ENCODE results near the gene BLMH. TPM values are rescaled to one million over a fixed set of nuclear protein-coding genes. Genes with fewer than 3 reads are reported as not detected.

The BLMH gene
- total RNA-seq, 2 donors from 2014 or later = 37.7 to 50.9 TPM

- H3K27ac Mint-ChIP-seq = peak overlapping the region; percentile 11
- H3K4me1 Mint-ChIP-seq = peaks cover 10% of the 10 kb centered on the region
- H3K4me3 Mint-ChIP-seq = no peak overlapping the region
- peaks cover 8% of the 10 kb centered on the region for H3K36me3 Mint-ChIP-seq (ENCODE audit: low read depth)
- H3K9me3 ChIP-seq (ENCODE audit: control insufficient read depth, low read length, poor library complexity, severe bottlenecking) = no peaks in the 10 kb centered on the region
- DNase-seq (no peak), ATAC-seq (no peak)
- no peaks in the 10 kb centered on the region for H3K27me3 Mint-ChIP-seq
These were observed 34.8 kb downstream of the BLMH start for GRCh38 chr17:30256756-30257506.

GRCh38 chr17:30254150-30254549 is 37.6 kb downstream of the BLMH start:
- DNase-seq = no peak
- Mint-ChIP-seq H3K27me3 (no peaks in the 10 kb centered on the region), H3K4me3 (no peak overlapping the region), H3K36me3 (ENCODE audit: low read depth) (peaks cover 9% of the 10 kb centered on the region), H3K27ac (no peak overlapping the region), H3K4me1 (peaks cover 2% of the 10 kb centered on the region)
- no peak for ATAC-seq
- H3K9me3 ChIP-seq (ENCODE audit: control insufficient read depth, low read length, poor library complexity, severe bottlenecking) = no peaks in the 10 kb centered on the region

- no peaks in the 10 kb centered on the region for H3K4me1 Mint-ChIP-seq
- H3K27me3 Mint-ChIP-seq = no peaks in the 10 kb centered on the region
- no peak overlapping the region for H3K4me3 Mint-ChIP-seq
- no peaks in the 10 kb centered on the region for H3K9me3 ChIP-seq (ENCODE audit: control insufficient read depth, low read length, poor library complexity, severe bottlenecking)
- no peak for DNase-seq
- no peak for ATAC-seq
- no peak overlapping the region for H3K27ac Mint-ChIP-seq
- peaks cover 8% of the 10 kb centered on the region for H3K36me3 Mint-ChIP-seq (ENCODE audit: low read depth)
These were observed 38.4 kb downstream of the BLMH start for GRCh38 chr17:30253312-30253711.

GRCh38 chr17:30251931-30252330 is 39.8 kb downstream of the BLMH start:
- DNase-seq (no peak), ATAC-seq (no peak)
- no peaks in the 10 kb centered on the region for H3K27me3 Mint-ChIP-seq
- H3K4me1 Mint-ChIP-seq = peaks cover 4% of the 10 kb centered on the region
- no peak overlapping the region for H3K4me3 Mint-ChIP-seq
- H3K27ac Mint-ChIP-seq = no peak overlapping the region
- H3K36me3 Mint-ChIP-seq (ENCODE audit: low read depth) = peaks cover 11% of the 10 kb centered on the region
- H3K9me3 ChIP-seq (ENCODE audit: control insufficient read depth, low read length, poor library complexity, severe bottlenecking) = no peaks in the 10 kb centered on the region

DNA sequence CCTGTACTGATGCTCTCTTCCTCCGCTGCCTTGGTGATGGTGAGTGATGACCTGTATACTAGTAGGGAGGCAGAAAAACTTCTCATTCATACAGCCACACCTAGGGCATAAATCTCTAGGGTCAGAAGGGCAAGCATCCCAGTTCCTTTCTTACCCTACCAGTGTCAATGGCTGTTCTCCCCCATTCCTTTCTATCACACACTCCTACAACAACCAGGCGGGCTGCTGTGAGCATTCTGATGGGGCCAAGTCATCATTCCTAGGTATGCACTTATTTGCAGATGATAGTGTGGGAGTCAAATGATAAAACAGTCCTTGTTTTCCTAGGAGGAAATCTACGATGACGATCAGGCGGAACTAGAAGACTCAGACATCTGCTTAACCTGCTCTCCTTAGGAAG is 42.3 kb downstream of the BLMH start:
- H3K9me3 ChIP-seq (ENCODE audit: control insufficient read depth, low read length, poor library complexity, severe bottlenecking) = no peaks in the 10 kb centered on the region
- Mint-ChIP-seq H3K36me3 (ENCODE audit: low read depth) (peaks cover 11% of the 10 kb centered on the region), H3K27me3 (no peaks in the 10 kb centered on the region), H3K4me1 (peaks cover 4% of the 10 kb centered on the region), H3K27ac (no peak overlapping the region), H3K4me3 (no peak overlapping the region)
- ATAC-seq = no peak
- DNase-seq = no peak

DNA sequence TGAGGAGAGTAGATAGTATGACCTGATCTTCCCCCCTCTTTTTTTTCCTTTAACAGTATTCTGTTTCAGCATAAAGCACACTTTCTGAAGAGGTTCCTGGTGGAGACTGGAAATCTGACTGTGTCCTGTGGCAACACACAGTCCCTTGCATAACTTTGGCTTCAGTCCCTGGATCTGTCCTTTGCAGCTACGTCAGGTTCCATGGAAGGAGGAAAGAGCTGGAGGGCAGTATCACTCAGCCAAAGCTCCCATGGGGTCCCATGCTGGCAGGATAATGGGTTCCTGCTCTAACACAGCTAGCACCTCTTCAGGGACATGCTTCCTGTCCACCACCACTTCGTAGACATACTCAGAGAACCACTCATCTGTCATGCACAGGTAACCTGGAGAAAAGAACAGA is 43.0 kb downstream of the BLMH start:
- ATAC-seq (no peak), DNase-seq (no peak)
- no peaks in the 10 kb centered on the region for H3K9me3 ChIP-seq (ENCODE audit: control insufficient read depth, low read length, poor library complexity, severe bottlenecking)
- H3K4me1 Mint-ChIP-seq = peaks cover 4% of the 10 kb centered on the region
- H3K27me3 Mint-ChIP-seq = no peaks in the 10 kb centered on the region
- no peak overlapping the region for H3K27ac Mint-ChIP-seq
- H3K4me3 Mint-ChIP-seq = no peak overlapping the region
- H3K36me3 Mint-ChIP-seq (ENCODE audit: low read depth) = peaks cover 11% of the 10 kb centered on the region

DNA sequence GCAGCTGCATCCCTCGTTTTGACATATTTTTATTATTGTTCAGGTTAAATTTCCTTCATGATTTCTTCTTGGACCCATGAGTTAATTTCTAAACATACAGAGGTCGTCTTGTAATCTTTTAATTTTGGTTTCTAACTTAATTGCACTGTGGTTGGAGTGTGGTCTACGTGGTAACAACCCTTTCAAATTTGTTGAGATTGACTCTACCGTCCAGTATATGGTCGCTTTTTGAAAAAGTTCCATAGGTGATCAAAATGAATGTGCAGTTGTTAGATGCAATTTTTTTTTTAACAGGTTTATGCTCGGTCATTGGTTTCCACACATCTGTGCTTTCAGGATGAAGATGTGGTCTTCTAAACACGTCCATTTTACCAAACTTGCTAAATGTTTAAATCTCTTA is 45.3 kb downstream of the BLMH start:
- Mint-ChIP-seq H3K27me3 (peaks cover under 1% of the 10 kb centered on the region), H3K36me3 (ENCODE audit: low read depth) (peaks cover 18% of the 10 kb centered on the region), H3K27ac (no peak overlapping the region), H3K4me3 (no peak overlapping the region), H3K4me1 (peaks cover 4% of the 10 kb centered on the region)
- DNase-seq = no peak
- ATAC-seq = no peak
- no peaks in the 10 kb centered on the region for H3K9me3 ChIP-seq (ENCODE audit: control insufficient read depth, low read length, poor library complexity, severe bottlenecking)

- Mint-ChIP-seq H3K4me3 (no peak overlapping the region), H3K4me1 (peaks cover 4% of the 10 kb centered on the region), H3K27ac (no peak overlapping the region), H3K27me3 (peaks cover 9% of the 10 kb centered on the region), H3K36me3 (ENCODE audit: low read depth) (peaks cover 16% of the 10 kb centered on the region)
- no peaks in the 10 kb centered on the region for H3K9me3 ChIP-seq (ENCODE audit: control insufficient read depth, low read length, poor library complexity, severe bottlenecking)
- ATAC-seq = no peak
- no peak for DNase-seq
These were observed 46.8 kb downstream of the BLMH start for GRCh38 chr17:30244853-30245385.

DNA sequence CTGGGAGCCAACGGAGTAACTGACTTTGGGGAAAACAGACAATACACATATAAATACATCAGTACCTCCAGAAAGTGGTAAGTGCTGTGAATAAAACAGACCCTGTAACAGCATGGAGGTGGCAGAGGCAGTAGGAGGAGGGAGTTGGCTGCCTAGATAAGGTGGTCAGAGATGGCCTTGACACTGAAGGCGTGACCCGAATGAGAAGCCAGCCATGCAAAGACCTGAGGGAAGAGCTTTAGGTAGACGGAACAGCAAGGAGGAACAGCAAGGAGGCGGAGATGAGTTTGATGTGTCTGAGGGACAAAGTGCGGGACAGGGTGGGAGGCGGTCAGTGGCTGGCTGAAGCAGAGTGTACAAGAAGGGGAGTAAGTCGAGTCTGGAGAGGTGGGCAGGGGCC is 48.2 kb downstream of the BLMH start:
- no peak overlapping the region for H3K4me3 Mint-ChIP-seq
- no peaks in the 10 kb centered on the region for H3K9me3 ChIP-seq (ENCODE audit: control insufficient read depth, low read length, poor library complexity, severe bottlenecking)
- H3K36me3 Mint-ChIP-seq (ENCODE audit: low read depth) = peaks cover 18% of the 10 kb centered on the region
- H3K27me3 Mint-ChIP-seq = peaks cover 22% of the 10 kb centered on the region
- DNase-seq (no peak), ATAC-seq (no peak)
- peaks cover 11% of the 10 kb centered on the region for H3K4me1 Mint-ChIP-seq
- H3K27ac Mint-ChIP-seq = no peak overlapping the region

GRCh38 chr17:30243002-30243401 is 48.7 kb downstream of the BLMH start:
- H3K27me3 Mint-ChIP-seq = peaks cover 28% of the 10 kb centered on the region

GRCh38 chr17:30241051-30241450 is 50.7 kb downstream of the BLMH start:
- Mint-ChIP-seq H3K27me3 (peaks cover 41% of the 10 kb centered on the region), H3K4me3 (no peak overlapping the region), H3K36me3 (ENCODE audit: low read depth) (peaks cover 13% of the 10 kb centered on the region), H3K27ac (no peak overlapping the region), H3K4me1 (peaks cover 18% of the 10 kb centered on the region)
- H3K9me3 ChIP-seq (ENCODE audit: control insufficient read depth, low read length, poor library complexity, severe bottlenecking) = no peaks in the 10 kb centered on the region
- no peak for DNase-seq
- ATAC-seq = no peak

More at GRCh38 chr17:30243002-30243401, 48.7 kb downstream of the BLMH start:
- no peak for DNase-seq
- Mint-ChIP-seq H3K4me3 (no peak overlapping the region), H3K36me3 (ENCODE audit: low read depth) (peaks cover 19% of the 10 kb centered on the region), H3K4me1 (peaks cover 14% of the 10 kb centered on the region), H3K27ac (no peak overlapping the region)
- no peaks in the 10 kb centered on the region for H3K9me3 ChIP-seq (ENCODE audit: control insufficient read depth, low read length, poor library complexity, severe bottlenecking)
- ATAC-seq = no peak

DNA sequence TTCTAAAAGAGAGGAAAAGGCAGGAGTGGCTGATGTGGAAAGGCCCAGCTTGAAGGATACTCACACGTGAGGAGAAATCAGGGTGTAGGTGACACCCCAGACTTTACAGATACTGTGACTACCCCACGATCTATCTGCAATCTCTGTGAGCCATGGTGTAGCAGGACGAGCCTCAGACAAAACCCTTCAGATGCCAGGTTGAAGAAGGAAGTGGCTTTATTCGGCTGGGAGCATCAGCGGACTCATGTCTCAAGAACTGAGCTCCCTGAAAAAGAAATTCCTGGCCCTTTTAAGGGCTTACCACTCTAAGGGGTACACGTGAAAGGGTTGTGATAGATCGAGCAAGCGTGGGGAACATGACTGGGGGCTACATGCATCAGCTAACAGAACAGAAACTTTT is 51.6 kb downstream of the BLMH start:
- Mint-ChIP-seq H3K27me3 (peaks cover 43% of the 10 kb centered on the region), H3K36me3 (ENCODE audit: low read depth) (peaks cover 13% of the 10 kb centered on the region), H3K27ac (no peak overlapping the region), H3K4me3 (no peak overlapping the region), H3K4me1 (peaks cover 19% of the 10 kb centered on the region)
- no peak for DNase-seq
- no peak for ATAC-seq
- H3K9me3 ChIP-seq (ENCODE audit: control insufficient read depth, low read length, poor library complexity, severe bottlenecking) = no peaks in the 10 kb centered on the region

DNA sequence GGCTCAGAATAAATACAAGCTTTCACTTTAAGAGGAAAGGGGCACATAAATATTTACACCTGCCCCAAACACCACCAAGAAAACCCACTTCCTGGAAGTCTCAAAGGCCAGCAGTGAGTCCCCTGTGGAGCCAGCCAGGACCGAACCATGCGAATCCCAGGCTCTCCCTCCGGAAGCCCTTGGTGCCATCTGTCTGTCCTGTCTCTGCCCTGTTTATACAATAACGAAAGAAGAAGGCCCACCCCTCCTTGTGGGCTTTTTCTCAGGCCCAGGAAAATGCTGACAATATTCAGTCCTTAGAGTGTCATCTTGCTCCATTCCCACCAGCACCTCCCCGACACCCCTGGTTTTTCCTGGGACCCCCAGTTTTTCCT is 52.7 kb downstream of the BLMH start:
- DNase-seq = no peak
- Mint-ChIP-seq H3K27ac (no peak overlapping the region), H3K27me3 (peaks cover 54% of the 10 kb centered on the region), H3K4me1 (peaks cover 24% of the 10 kb centered on the region), H3K4me3 (no peak overlapping the region), H3K36me3 (ENCODE audit: low read depth) (peaks cover 13% of the 10 kb centered on the region)
- no peak for ATAC-seq
- no peaks in the 10 kb centered on the region for H3K9me3 ChIP-seq (ENCODE audit: control insufficient read depth, low read length, poor library complexity, severe bottlenecking)

Data from T-helper 17 cell (primary cell).